GM18511 (cell line): ENCODE results near the gene SYNE1.
"Not testable (repeated sequence)": the region's sequence is repeated elsewhere in the genome, so short reads cannot be mapped to it uniquely, and the experiment has no call there.

Experiments
- ATAC-seq: cut with Tn5 transposase; IDR thresholded peaks from one replicate; pipeline ENCODE4 v1.9.1; 2021; ENCODE audit warnings: mild to moderate bottlenecking, moderate library complexity; ENCODE audit not compliant: unreplicated experiment

Gene SYNE1

GRCh38 chr6:152499931-152500330 lies 137.2 kb downstream of the SYNE1 start:
- no peak for ATAC-seq

- no peak for ATAC-seq
These were observed 140.4 kb downstream of the SYNE1 start for GRCh38 chr6:152496731-152497130.

GRCh38 chr6:152495456-152495855 lies 141.7 kb downstream of the SYNE1 start:
- ATAC-seq: not testable (repeated sequence)

GRCh38 chr6:152492281-152492680 lies 144.9 kb downstream of the SYNE1 start:
- not testable (repeated sequence) for ATAC-seq

- not testable (repeated sequence) for ATAC-seq
These were observed 145.7 kb downstream of the SYNE1 start for GRCh38 chr6:152491501-152491900.

- ATAC-seq: not testable (repeated sequence)
These were observed 146.2 kb downstream of the SYNE1 start for GRCh38 chr6:152490971-152491378.

GRCh38 chr6:152484806-152485205 lies 152.4 kb downstream of the SYNE1 start:
- no peak for ATAC-seq

GRCh38 chr6:152482289-152482688 lies 154.9 kb downstream of the SYNE1 start:
- no peak for ATAC-seq

GRCh38 chr6:152478377-152479010 lies 158.7 kb downstream of the SYNE1 start:
- ATAC-seq: no peak

GRCh38 chr6:152474354-152474753 lies 162.8 kb downstream of the SYNE1 start:
- no peak for ATAC-seq

- no peak for ATAC-seq
These were observed 164.8 kb downstream of the SYNE1 start for GRCh38 chr6:152472325-152472724.

- no peak for ATAC-seq
These were observed 165.5 kb downstream of the SYNE1 start for GRCh38 chr6:152471456-152472265.

- ATAC-seq: no peak
These were observed 174.0 kb downstream of the SYNE1 start for GRCh38 chr6:152463164-152463563.

GRCh38 chr6:152462716-152463115 lies 174.4 kb downstream of the SYNE1 start:
- ATAC-seq: no peak

GRCh38 chr6:152461556-152461955 lies 175.6 kb downstream of the SYNE1 start:
- no peak for ATAC-seq

- no peak for ATAC-seq
These were observed 178.2 kb downstream of the SYNE1 start for GRCh38 chr6:152458648-152459644.

GRCh38 chr6:152457949-152458624 lies 179.1 kb downstream of the SYNE1 start:
- no peak for ATAC-seq

- no peak for ATAC-seq
These were observed 183.2 kb downstream of the SYNE1 start for GRCh38 chr6:152454003-152454402.

GRCh38 chr6:152453421-152453820 lies 183.7 kb downstream of the SYNE1 start:
- no peak for ATAC-seq

GRCh38 chr6:152452639-152453038 lies 184.5 kb downstream of the SYNE1 start:
- ATAC-seq: no peak

GRCh38 chr6:152450519-152450918 lies 186.6 kb downstream of the SYNE1 start:
- no peak for ATAC-seq
